Cardiac fibroblast (primary cell): ENCODE results near the gene MEGF11.

ENCODE experiments used
- DNase-seq, 2 donors: peaks; one replicate each; pipeline versions ENCODE4 v3.0.0 to v3.0.0-alpha.2; 2010; ENCODE audit warnings: low read depth in 2 of 2
- H3K4me3 ChIP-seq, 2 donors: replicated peaks in 1 of 2; 1 replicate in 1 of 2; 2 replicates in 1 of 2; pipeline ENCODE4 v1.5.1; 2011; ENCODE audit warnings: low read depth in 2 of 2, low read length in 2 of 2, mild to moderate bottlenecking in 2 of 2, moderate library complexity in 1 of 2
- TF ChIP-seq, protein P1 (sequence below): IDR thresholded peaks from one replicate; pipeline ENCODE4 v1.5.1; 2011; ENCODE audit warnings: low read depth, mild to moderate bottlenecking, low read length, inconsistent platforms

The MEGF11 gene

DNA sequence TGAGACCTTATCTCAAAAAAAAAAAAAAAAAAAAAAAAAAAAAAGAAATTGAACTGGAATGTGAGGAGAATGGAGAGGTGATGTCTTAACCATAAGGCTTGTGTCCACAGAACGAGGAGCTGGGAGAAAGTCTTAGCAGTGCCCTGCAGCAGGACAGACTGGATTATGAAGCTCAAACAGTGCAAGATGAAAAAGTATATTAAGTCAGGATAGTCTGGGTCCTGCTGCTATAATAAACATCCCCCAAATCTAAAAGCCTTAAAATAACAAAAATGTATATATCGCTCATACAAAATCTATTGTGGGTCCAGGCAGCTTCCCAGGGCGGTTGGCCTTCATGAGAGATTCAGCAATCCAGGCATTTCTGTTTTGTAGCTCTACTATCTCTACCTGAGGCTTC lies 208.7 kb downstream of the MEGF11 start:
- TF ChIP-seq, protein P1, sequence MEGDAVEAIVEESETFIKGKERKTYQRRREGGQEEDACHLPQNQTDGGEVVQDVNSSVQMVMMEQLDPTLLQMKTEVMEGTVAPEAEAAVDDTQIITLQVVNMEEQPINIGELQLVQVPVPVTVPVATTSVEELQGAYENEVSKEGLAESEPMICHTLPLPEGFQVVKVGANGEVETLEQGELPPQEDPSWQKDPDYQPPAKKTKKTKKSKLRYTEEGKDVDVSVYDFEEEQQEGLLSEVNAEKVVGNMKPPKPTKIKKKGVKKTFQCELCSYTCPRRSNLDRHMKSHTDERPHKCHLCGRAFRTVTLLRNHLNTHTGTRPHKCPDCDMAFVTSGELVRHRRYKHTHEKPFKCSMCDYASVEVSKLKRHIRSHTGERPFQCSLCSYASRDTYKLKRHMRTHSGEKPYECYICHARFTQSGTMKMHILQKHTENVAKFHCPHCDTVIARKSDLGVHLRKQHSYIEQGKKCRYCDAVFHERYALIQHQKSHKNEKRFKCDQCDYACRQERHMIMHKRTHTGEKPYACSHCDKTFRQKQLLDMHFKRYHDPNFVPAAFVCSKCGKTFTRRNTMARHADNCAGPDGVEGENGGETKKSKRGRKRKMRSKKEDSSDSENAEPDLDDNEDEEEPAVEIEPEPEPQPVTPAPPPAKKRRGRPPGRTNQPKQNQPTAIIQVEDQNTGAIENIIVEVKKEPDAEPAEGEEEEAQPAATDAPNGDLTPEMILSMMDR, result no peak
- DNase-seq, result no peak
- H3K4me3 ChIP-seq, result no peak overlapping the region

DNA sequence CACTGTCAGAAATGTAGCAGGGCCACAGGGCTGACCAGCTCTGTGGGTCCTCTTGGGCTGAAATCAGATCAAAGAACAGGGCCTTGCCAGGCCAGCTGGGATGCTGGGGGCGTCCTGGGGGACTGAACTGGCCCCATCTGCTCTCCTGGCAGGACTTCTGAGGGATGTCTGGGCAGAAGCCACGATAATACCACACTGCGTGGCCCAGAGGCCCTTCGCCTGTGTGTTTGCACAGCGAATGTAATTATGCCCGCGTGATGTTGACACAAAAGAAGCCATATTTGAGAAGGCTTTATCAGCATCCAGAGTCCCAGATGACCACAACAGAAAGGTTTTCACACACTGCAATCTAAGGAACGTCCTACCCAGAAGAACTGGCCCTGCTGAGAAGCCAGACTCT lies 210.3 kb downstream of the MEGF11 start:
- H3K4me3 ChIP-seq, result no peak overlapping the region
- TF ChIP-seq, protein P1, result no peak
- DNase-seq, result no peak

DNA sequence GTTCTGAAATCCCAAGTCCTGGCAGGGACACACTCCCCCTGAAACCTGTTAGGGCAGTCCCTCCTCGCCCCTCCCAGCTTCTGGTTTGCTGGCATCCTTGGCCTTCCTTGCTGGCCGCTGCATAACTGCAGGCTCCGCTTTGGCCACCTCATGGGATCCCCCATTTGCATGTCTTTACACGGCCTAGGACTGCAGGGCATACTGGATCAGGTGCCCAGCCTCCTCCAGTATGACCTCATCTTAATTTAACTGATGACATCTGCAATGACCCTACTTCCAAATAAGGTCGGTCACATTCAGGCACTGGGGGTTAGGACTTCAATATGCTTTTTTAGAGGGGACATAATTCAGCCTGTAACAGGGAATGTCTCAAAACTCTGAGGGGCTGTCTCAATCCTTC lies 210.9 kb downstream of the MEGF11 start:
- TF ChIP-seq, protein P1, result no peak
- no peak for DNase-seq
- H3K4me3 ChIP-seq, result no peak overlapping the region

DNA sequence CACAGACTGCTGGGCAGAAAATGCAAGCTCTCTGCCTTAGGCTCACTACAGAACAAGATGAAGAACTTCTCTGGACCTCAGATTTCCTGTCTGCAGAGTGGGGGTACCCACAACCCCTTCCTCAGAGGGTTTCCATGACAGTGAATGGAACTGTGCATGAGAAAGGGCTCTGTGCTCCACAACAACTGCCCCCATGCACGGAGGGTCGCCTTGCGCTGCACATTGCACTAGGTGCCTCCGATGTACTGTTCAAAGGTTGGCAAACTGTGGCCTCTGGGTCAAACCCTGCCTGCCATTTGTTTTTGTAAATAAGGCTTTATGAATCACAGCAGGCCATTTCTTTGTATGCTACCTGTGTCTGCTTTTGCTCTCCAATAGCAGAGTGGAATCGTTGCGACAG lies 212.3 kb downstream of the MEGF11 start:
- no peak for DNase-seq
- no peak overlapping the region for H3K4me3 ChIP-seq
- TF ChIP-seq, protein P1, result no peak

DNA sequence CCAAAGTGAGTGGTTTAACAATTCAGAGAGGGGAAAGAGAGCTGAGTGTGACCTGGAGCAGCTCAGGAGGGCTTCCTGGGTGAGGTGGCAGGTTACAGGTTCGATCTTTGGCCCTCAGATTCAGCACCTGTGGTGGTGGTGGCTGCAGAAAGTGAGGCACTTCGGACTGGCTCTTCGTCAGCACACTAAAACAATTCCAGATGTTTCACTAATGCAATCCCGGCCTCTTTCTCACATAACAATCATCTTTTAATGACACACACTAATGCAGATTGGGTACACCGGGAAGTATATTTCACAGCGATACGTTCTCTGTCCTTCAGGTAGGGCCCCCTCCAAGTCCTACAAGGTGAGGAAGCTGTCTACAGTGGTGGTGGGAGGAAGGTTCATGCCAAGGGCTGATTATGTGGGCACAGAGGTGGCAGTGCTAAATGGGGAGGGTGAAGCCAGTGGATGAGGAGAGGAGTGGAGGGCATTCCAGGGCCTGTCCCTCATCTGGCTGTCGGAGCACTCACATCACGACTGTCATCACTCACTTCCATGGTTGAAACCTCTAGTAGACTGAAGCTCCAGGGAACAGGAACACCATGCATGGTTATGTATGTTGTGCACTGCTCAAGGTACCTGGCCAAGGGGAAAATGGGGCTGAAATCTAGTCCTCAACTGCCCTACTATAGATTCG lies 213.2 kb downstream of the MEGF11 start:
- TF ChIP-seq, protein P1, result no peak
- DNase-seq, result no peak
- no peak overlapping the region for H3K4me3 ChIP-seq

DNA sequence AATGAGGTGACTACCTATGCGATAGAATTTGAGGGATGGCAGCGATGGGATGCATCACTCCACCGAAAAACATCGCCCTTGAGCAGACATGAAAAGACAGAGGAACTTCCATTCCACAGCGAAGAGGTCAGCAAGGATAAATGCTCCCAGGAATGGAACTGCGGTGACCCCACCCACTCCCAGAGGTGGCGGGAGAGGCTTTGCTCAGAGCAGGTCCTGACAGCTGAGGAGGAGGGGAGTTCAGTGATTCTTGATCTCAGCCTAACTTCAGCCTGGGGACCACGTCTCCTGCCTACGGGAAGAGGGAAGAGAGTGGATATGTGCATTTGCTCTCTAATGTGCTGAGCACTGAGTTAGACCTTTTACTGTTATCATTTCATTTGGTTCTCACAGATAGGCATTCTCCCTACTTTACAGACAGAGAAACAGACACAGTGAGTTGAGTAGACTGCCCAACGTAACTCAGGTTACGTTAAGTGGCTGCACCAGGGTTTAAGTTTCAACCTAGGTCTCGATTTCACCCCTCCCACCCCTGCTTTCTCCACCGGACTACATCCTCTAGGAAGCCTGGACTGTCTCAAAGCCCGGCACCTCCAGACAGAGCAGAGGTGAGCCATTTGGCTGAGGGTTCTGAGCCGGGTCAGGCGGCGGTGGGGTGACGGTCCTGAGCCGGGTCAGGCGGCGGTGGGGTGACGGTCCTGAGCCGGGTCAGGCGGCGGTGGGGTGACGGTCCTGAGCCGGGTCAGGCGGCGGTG lies 214.3 kb downstream of the MEGF11 start:
- no peak for DNase-seq
- TF ChIP-seq, protein P1, result no peak
- no peak overlapping the region for H3K4me3 ChIP-seq
